HepG2 (cell line): Measurements from ENCODE around the gene CMPK1. TPM values are rescaled to one million over a fixed set of nuclear protein-coding genes. Genes with fewer than 3 reads are reported as not detected.

Source experiments
- BRD4 ChIP-seq: sonication (generic); formaldehyde crosslinking; IDR thresholded peaks from 2 replicates; pipeline ENCODE4 v1.4.0; 2020; ENCODE audit warnings: missing genetic modification reagents
- CENPX ChIP-seq: sonication (generic); formaldehyde crosslinking; IDR thresholded peaks from 2 replicates; pipeline ENCODE4 v1.9.0; 2021; ENCODE audit warnings: mild to moderate bottlenecking, missing genetic modification reagents, moderate library complexity
- DR1 ChIP-seq: sonication (generic); formaldehyde crosslinking; IDR thresholded peaks from 2 replicates; pipeline ENCODE4 v1.8.0; 2021; ENCODE audit warnings: mild to moderate bottlenecking, missing genetic modification reagents, inconsistent platforms
- HOXA5 ChIP-seq: sonication (generic); formaldehyde crosslinking; IDR thresholded peaks from 2 replicates; pipeline ENCODE4 v1.4.0; 2020; ENCODE audit warnings: missing genetic modification reagents
- HOXA9 ChIP-seq: sonication (generic); formaldehyde crosslinking; IDR thresholded peaks from 2 replicates; pipeline ENCODE4 v1.8.1; 2022; ENCODE audit warnings: missing genetic modification reagents, mild to moderate bottlenecking, moderate library complexity, borderline replicate concordance
- KLF12 ChIP-seq: sonication (generic); formaldehyde crosslinking; IDR thresholded peaks from 2 replicates; pipeline ENCODE4 v1.4.0; 2020; ENCODE audit warnings: missing genetic modification reagents, borderline replicate concordance
- RBM22 ChIP-seq: fragments of 200-400 bp; formaldehyde crosslinking; optimal IDR thresholded peaks from 2 replicates; pipeline ENCODE3; 2017; ENCODE audit warnings: mild to moderate bottlenecking, low read length, moderate library complexity
- REPIN1 ChIP-seq: sonication (generic); formaldehyde crosslinking; IDR thresholded peaks from 2 replicates; pipeline ENCODE4 v1.8.0; 2022; ENCODE audit warnings: missing genetic modification reagents, low read depth, mild to moderate bottlenecking, borderline replicate concordance
- SP5 ChIP-seq: IDR thresholded peaks from 2 replicates; pipeline ENCODE4 v1.6.1; 2016; ENCODE audit warnings: low read depth, borderline replicate concordance
- TBX2 ChIP-seq: sonication (generic); formaldehyde crosslinking; IDR thresholded peaks from 2 replicates; pipeline ENCODE4 v1.5.0; 2020; ENCODE audit warnings: missing genetic modification reagents, mild to moderate bottlenecking, borderline replicate concordance
- THYN1 ChIP-seq: sonication (generic); formaldehyde crosslinking; IDR thresholded peaks from 2 replicates; pipeline ENCODE4 v1.8.1; 2023; ENCODE audit warnings: low read depth, mild to moderate bottlenecking, moderate library complexity, missing genetic modification reagents, borderline replicate concordance
- ZMYM2 ChIP-seq: sonication (generic); formaldehyde crosslinking; IDR thresholded peaks from 2 replicates; pipeline ENCODE4 v1.8.0; 2022; ENCODE audit warnings: mild to moderate bottlenecking, missing genetic modification reagents
- ZMYM4 ChIP-seq: sonication (generic); formaldehyde crosslinking; IDR thresholded peaks from 2 replicates; pipeline ENCODE4 v1.8.1; 2023; ENCODE audit warnings: mild to moderate bottlenecking, missing genetic modification reagents
- ZNF24 ChIP-seq: fragments of 450-650 bp; IDR thresholded peaks from 2 replicates; pipeline ENCODE4 v1.6.1; 2017; ENCODE audit warnings: antibody characterized with exemption, mild to moderate bottlenecking
- ZNF317 ChIP-seq: sonication (generic); formaldehyde crosslinking; IDR thresholded peaks from 2 replicates; pipeline ENCODE4 v1.5.0; 2020; ENCODE audit warnings: mild to moderate bottlenecking, missing genetic modification reagents
- ZNF501 ChIP-seq: sonication (generic); formaldehyde crosslinking; IDR thresholded peaks from 2 replicates; pipeline ENCODE4 v1.5.1; 2020; ENCODE audit warnings: mild to moderate bottlenecking, moderate library complexity, missing genetic modification reagents
- ZNF543 ChIP-seq: sonication (generic); formaldehyde crosslinking; IDR thresholded peaks from 2 replicates; pipeline ENCODE4 v1.4.0; 2020; ENCODE audit warnings: mild to moderate bottlenecking, missing genetic modification reagents
- ZNF747 ChIP-seq: sonication (generic); formaldehyde crosslinking; IDR thresholded peaks from 2 replicates; pipeline ENCODE4 v1.8.1; 2023; ENCODE audit warnings: missing genetic modification reagents, mild to moderate bottlenecking, borderline replicate concordance
- polyA plus RNA-seq, 8 experiments: library from polyadenylated mRNA; depleted of rRNA in 3 of 8; stranded (reverse) in 7 of 8; unstranded in 1 of 8; fragments of >200 nt; fragmentation: Illumina TruSeq in 4 of 8; extraction: Trizol in 4 of 8; gene quantifications; 2 replicates each; pipeline versions ENCODE4 v1.2.1 to v1.2.3, GENCODE V29; 2011 to 2016; ENCODE audit warnings: low read depth in 4 of 8, missing spikeins in 1 of 8, mixed read lengths in 1 of 8; ENCODE audit not compliant: insufficient read depth in 1 of 8
- total RNA-seq, 5 experiments: library from RNA; depleted of rRNA; stranded (reverse); fragments of >200 nt; fragmentation: Illumina TruSeq; extraction: Trizol; gene quantifications; 2 replicates each; pipeline ENCODE4 v1.2.3, GENCODE V29; 2016; ENCODE audit warnings: low read depth in 1 of 5
- TF ChIP-seq, protein P1 (sequence below): sonication (generic); formaldehyde crosslinking; conservative IDR thresholded peaks from 2 replicates; pipeline ENCODE4 v1.4.0; 2020; ENCODE audit warnings: missing genetic modification reagents
- TF ChIP-seq, protein P2 (sequence below): sonication (generic); formaldehyde crosslinking; IDR thresholded peaks from 2 replicates; pipeline ENCODE4 v1.8.0; 2022; ENCODE audit warnings: missing genetic modification reagents, low read depth, mild to moderate bottlenecking, borderline replicate concordance
- TF ChIP-seq, protein P3 (sequence below): sonication (generic); formaldehyde crosslinking; IDR thresholded peaks from 2 replicates; pipeline ENCODE4 v1.4.0; 2020; ENCODE audit warnings: missing genetic modification reagents
- TF ChIP-seq, protein P4 (sequence below): sonication (generic); formaldehyde crosslinking; IDR thresholded peaks from 2 replicates; pipeline ENCODE4 v1.4.0; 2020; ENCODE audit warnings: low read depth, missing genetic modification reagents

The CMPK1 gene
- total and polyA plus RNA-seq, 2 of the 13 experiments (the other 11 are each of a cell fraction or from before 2014, with no cell fraction given), result 38.3 to 92.0 TPM

DNA sequence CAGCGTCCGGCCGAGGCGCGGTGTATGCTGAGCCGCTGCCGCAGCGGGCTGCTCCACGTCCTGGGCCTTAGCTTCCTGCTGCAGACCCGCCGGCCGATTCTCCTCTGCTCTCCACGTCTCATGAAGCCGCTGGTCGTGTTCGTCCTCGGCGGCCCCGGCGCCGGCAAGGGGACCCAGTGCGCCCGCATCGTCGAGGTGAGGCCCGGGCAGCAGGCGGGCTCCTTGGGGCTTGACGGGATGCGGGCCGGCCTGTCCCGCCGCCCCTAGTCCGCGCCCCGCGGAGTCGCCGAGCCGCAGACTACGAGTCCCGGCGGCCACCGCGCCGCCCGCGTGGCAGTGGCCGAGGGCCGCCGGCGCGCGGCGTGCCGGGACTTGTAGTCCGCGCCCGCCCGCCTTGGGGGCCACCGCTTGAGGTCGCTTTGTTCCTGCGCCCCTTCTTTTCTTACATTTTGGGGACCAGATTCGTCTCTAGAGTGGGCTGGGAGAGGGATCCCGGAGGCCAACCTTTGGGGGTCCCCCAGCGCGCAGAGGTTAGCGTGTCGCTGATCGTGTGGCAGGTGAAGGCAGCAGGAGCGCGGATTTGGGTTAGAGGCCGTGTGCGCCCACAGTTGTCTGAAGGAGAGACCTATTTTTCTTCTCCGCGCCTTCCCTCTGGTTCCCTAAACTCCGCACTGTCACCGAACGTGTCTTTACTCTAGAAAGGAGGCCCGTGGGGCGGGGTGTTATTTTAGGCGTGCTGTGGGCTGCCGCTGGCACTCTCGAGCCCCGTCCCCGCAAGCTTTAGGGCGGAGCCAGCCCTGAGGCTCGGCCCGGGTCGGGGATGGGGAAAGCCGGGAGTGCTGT lies 553 bp downstream of the CMPK1 start (continued):
- TF ChIP-seq, protein P1, sequence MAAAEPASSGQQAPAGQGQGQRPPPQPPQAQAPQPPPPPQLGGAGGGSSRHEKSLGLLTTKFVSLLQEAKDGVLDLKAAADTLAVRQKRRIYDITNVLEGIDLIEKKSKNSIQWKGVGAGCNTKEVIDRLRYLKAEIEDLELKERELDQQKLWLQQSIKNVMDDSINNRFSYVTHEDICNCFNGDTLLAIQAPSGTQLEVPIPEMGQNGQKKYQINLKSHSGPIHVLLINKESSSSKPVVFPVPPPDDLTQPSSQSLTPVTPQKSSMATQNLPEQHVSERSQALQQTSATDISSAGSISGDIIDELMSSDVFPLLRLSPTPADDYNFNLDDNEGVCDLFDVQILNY (CRISPR knock-in tag), result peak; percentile 44
- peak; percentile 48 for TF ChIP-seq RBM22
- TF ChIP-seq HOXA9 (CRISPR knock-in tag), result peak; percentile 83
- TF ChIP-seq TBX2 (CRISPR knock-in tag), result peak; percentile 32; the same call in 1 of the 2 replicates
- TF ChIP-seq, protein P2, sequence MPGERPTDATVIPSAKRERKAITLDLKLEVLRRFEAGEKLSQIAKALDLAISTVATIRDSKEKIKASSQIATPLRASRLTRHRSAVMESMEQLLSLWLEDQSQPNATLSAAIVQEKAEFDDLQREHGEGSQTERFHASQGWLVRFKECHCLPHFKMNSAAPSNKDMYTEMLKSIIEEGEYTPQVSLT (CRISPR knock-in tag), result no peak
- no peak for TF ChIP-seq ZNF317 (CRISPR knock-in tag)
- TF ChIP-seq ZNF501, result 0 out of 2 replicates have a peak, but pooled peaks have one; percentile 26
- TF ChIP-seq KLF12 (CRISPR knock-in tag), result peak; percentile 77
- peak; percentile 73 for TF ChIP-seq HOXA5 (CRISPR knock-in tag)
- peak; percentile 54; the same call in 1 of the 2 replicates for TF ChIP-seq SP5 (CRISPR knock-in tag)
- TF ChIP-seq CENPX (CRISPR knock-in tag), result no peak
- no peak for TF ChIP-seq ZNF24
- TF ChIP-seq ZNF747 (CRISPR knock-in tag), result 0 out of 2 replicates have a peak, but pooled peaks have one; percentile 1
- peak; percentile 87 for TF ChIP-seq BRD4 (CRISPR knock-in tag)
- 0 out of 2 replicates have a peak, but pooled peaks have one; percentile 23 for TF ChIP-seq ZNF543 (CRISPR knock-in tag)
- TF ChIP-seq, protein P3, sequence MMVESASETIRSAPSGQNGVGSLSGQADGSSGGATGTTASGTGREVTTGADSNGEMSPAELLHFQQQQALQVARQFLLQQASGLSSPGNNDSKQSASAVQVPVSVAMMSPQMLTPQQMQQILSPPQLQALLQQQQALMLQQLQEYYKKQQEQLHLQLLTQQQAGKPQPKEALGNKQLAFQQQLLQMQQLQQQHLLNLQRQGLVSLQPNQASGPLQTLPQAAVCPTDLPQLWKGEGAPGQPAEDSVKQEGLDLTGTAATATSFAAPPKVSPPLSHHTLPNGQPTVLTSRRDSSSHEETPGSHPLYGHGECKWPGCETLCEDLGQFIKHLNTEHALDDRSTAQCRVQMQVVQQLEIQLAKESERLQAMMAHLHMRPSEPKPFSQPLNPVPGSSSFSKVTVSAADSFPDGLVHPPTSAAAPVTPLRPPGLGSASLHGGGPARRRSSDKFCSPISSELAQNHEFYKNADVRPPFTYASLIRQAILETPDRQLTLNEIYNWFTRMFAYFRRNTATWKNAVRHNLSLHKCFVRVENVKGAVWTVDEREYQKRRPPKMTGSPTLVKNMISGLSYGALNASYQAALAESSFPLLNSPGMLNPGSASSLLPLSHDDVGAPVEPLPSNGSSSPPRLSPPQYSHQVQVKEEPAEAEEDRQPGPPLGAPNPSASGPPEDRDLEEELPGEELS (CRISPR knock-in tag), result peak; percentile 24; the same call in 1 of the 2 replicates
- TF ChIP-seq DR1 (CRISPR knock-in tag), result peak; percentile 49; the same call in 1 of the 2 replicates
- TF ChIP-seq REPIN1 (CRISPR knock-in tag), result 0 out of 2 replicates have a peak, but pooled peaks have one; percentile 17
- no peak for TF ChIP-seq THYN1
- TF ChIP-seq, protein P4, sequence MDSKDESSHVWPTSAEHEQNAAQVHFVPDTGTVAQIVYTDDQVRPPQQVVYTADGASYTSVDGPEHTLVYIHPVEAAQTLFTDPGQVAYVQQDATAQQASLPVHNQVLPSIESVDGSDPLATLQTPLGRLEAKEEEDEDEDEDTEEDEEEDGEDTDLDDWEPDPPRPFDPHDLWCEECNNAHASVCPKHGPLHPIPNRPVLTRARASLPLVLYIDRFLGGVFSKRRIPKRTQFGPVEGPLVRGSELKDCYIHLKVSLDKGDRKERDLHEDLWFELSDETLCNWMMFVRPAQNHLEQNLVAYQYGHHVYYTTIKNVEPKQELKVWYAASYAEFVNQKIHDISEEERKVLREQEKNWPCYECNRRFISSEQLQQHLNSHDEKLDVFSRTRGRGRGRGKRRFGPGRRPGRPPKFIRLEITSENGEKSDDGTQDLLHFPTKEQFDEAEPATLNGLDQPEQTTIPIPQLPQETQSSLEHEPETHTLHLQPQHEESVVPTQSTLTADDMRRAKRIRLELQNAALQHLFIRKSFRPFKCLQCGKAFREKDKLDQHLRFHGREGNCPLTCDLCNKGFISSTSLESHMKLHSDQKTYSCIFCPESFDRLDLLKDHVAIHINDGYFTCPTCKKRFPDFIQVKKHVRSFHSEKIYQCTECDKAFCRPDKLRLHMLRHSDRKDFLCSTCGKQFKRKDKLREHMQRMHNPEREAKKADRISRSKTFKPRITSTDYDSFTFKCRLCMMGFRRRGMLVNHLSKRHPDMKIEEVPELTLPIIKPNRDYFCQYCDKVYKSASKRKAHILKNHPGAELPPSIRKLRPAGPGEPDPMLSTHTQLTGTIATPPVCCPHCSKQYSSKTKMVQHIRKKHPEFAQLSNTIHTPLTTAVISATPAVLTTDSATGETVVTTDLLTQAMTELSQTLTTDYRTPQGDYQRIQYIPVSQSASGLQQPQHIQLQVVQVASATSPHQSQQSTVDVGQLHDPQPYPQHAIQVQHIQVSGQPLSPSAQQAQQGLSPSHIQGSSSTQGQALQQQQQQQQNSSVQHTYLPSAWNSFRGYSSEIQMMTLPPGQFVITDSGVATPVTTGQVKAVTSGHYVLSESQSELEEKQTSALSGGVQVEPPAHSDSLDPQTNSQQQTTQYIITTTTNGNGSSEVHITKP (CRISPR knock-in tag), result no peak; the same call in 1 of the 2 replicates
- TF ChIP-seq ZMYM4 (CRISPR knock-in tag), result peak; percentile 12; the same call in 1 of the 2 replicates
- no peak for TF ChIP-seq ZMYM2 (CRISPR knock-in tag)
